Measurements from ENCODE around the gene AMMECR1.

AMMECR1 gene

DNA sequence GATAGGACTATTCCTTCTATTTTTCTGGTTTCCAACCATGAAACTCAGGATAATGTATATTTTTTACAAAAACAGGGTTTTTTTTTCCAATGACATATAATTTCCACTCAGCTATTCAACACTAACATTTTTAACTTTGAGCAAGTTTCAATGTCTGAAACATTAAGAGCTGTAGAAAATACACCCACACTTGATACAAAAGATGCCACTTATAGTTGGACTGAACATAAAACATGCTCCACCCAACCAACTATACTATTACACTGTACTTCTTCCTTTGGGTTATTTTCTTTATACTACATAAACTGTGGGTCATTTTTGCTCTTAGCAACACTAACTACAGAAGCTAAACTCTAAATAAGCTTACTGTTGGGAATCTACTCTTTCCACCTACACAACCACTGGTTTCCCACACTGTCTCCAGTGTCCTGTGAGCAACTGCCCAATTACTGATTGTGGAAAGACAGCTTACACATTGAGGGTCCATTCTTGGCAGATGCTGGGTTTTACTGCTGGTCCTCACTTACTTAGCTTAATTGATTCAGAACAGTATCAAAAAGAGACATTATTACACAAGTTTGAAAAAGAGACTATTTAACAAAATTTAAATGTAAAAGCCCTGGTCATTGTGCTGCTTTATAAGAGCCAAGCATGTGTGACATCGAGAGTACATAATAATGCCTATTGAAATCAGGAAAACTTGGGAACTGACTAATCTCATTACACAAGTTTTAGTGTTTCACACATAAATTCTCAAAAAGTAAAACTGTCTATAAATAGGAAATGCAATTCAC, 6.3 kb downstream of the AMMECR1 start:
- TF ChIP-seq, protein P1, sequence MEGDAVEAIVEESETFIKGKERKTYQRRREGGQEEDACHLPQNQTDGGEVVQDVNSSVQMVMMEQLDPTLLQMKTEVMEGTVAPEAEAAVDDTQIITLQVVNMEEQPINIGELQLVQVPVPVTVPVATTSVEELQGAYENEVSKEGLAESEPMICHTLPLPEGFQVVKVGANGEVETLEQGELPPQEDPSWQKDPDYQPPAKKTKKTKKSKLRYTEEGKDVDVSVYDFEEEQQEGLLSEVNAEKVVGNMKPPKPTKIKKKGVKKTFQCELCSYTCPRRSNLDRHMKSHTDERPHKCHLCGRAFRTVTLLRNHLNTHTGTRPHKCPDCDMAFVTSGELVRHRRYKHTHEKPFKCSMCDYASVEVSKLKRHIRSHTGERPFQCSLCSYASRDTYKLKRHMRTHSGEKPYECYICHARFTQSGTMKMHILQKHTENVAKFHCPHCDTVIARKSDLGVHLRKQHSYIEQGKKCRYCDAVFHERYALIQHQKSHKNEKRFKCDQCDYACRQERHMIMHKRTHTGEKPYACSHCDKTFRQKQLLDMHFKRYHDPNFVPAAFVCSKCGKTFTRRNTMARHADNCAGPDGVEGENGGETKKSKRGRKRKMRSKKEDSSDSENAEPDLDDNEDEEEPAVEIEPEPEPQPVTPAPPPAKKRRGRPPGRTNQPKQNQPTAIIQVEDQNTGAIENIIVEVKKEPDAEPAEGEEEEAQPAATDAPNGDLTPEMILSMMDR (IDR thresholded peaks at IDR 0.05; ENCODE audit: low read depth, low read length), result no peak
- in situ Hi-C loops (cut with HindIII; ENCODE audit: low sequenced_read_pairs), result no loop called here
- no peak overlapping the region for H3K4me3 ChIP-seq (ENCODE audit: low read depth, low read length)
- DNase-seq (ENCODE audit: low read depth, low spot score), result no peak

DNA sequence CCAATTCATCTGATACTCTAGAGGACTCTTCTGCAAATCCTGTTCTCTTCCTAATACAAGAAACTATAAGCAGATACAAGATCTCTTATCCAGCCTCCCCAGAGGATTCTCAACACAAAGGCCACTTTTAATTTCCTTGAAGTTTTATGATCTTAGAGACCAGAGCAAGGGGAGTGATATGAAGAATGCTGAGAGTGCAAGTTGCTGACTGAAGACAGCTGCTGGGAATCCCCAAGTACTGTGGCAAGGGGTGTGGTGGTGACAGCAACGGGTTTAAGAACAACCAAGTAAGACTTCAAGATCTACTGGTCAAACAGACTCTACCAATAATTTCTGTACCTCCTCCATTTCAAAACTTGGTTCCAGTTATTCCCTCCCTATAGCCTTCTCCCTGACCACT, 7.0 kb downstream of the AMMECR1 start:
- TF ChIP-seq, protein P1 (IDR thresholded peaks at IDR 0.05; ENCODE audit: low read depth, low read length), result no peak
- H3K4me3 ChIP-seq (ENCODE audit: low read depth, low read length), result no peak overlapping the region
- DNase-seq (ENCODE audit: low read depth, low spot score), result no peak
- in situ Hi-C loops (cut with HindIII; ENCODE audit: low sequenced_read_pairs), result no loop called here

DNA sequence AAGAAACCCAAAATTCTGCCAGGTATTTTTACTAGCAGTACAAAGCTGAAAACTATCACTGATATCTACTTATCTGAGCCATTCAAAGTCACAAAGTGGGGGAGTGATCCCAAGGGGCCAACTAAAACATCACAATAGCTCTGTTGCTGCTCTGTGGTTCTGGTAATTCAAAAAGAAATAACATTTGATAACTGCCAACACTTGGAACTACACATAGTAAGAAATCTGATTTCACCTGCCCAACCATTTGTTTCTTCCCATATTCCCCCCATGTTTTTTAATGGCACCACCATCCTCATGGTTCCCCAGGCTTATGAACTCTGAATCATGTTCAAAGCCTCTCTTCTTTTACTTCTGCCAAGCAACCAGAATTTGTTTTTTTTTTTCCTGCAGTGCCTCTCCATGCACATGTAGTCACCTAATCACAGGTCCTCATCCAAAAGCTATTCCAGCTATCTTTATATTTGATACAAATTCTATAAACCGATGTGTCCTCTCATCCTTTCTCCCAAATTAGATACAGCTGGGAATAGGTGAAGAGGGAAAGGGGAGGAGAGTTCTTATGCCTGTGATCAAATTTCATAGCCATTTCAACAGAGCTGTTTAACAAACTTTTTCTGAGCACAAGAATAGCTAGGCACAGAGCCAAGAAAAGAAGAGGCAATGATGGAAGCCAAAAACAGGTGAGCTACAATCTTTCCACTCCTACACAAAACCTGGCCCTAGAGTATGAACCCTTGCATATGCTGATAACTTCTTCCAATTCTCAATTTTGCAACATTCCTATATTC, 7.7 kb downstream of the AMMECR1 start:
- in situ Hi-C loops (cut with HindIII; ENCODE audit: low sequenced_read_pairs), result no loop called here
- no peak for DNase-seq (ENCODE audit: low read depth, low spot score)
- H3K4me3 ChIP-seq (ENCODE audit: low read depth, low read length), result no peak overlapping the region
- TF ChIP-seq, protein P1 (IDR thresholded peaks at IDR 0.05; ENCODE audit: low read depth, low read length), result no peak

DNA sequence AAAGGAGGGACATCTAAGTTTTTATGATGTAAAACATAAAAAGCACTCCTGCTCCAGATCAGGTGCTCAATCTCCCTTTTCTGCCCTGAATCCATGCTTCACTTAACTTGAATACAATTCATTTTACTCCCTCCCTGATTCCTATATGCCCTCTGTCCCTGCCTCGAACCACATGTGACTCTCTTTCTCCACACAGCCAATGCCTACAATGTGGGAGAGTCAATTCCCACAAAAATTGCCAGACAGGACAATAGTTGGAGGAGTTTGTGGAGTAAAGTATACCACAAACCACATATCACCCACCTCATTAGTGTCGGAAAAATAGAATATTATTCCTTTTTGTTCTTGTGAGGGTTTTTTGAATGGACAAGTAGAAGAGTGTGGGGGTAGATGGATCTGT, 9.7 kb downstream of the AMMECR1 start:
- TF ChIP-seq, protein P1 (IDR thresholded peaks at IDR 0.05; ENCODE audit: low read depth, low read length), result no peak

DNA sequence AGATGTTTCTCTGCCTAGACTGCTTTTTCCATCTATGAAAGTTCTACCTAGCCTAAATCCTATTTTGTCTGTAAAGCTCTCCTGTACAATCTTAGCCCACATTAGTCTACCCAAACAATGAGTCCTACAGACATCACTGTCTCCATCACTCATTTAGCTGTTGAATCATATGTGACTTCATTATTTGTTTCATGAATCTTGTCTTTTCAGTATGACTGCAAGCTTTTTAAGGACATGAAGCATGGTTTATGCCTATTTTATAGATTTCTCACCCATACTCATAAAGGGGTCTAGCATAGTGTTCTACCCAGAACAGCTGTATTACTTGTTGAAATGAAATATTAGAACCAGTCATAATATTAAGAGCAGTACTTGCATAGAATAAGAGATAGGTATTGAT, 13.0 kb downstream of the AMMECR1 start:
- TF ChIP-seq, protein P1 (IDR thresholded peaks at IDR 0.05; ENCODE audit: low read depth, low read length), result no peak
- no peak for DNase-seq (ENCODE audit: low read depth, low spot score)
- in situ Hi-C loops (cut with HindIII; ENCODE audit: low sequenced_read_pairs), result no loop called here
- H3K4me3 ChIP-seq (ENCODE audit: low read depth, low read length), result no peak overlapping the region

More for the DNA sequence above, 9.7 kb downstream of the AMMECR1 start:
- no peak overlapping the region for H3K4me3 ChIP-seq (ENCODE audit: low read depth, low read length)
- in situ Hi-C loops (cut with HindIII; ENCODE audit: low sequenced_read_pairs), result no loop called here
- peak; percentile 5 for DNase-seq (ENCODE audit: low read depth, low spot score)

DNA sequence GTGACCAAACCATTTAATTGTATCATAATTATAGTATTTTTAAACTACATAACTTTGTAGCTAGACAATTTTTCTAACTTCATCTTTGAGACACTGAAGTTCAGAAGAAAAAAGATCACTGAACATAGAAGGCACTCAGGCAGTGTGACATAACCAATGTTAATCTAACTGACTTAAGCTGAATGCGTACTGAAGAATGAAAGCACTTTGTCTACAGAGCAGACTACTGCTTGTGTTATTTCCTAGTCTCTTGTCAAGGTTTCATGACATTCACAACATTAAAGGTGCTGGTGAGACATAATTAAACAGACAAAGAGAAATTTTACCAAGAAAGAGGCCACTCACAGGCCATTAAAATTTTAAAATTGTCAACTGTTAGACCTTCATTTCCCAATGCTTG, 13.5 kb downstream of the AMMECR1 start:
- in situ Hi-C loops (cut with HindIII; ENCODE audit: low sequenced_read_pairs), result no loop called here
- TF ChIP-seq, protein P1 (IDR thresholded peaks at IDR 0.05; ENCODE audit: low read depth, low read length), result no peak
- DNase-seq (ENCODE audit: low read depth, low spot score), result no peak
- H3K4me3 ChIP-seq (ENCODE audit: low read depth, low read length), result no peak overlapping the region
